K562 (cell line): ENCODE measurements around the gene TENM4. TPM values are rescaled to one million over a fixed set of nuclear protein-coding genes. Genes with fewer than 3 reads are reported as not detected.

Experiments used
- CBX1 ChIP-seq: sonication (generic); IDR thresholded peaks from 2 replicates; pipeline ENCODE4 v1.6.1; 2016; ENCODE audit warnings: antibody characterized with exemption, low read depth, mild to moderate bottlenecking
- GATAD2B ChIP-seq: fragments of 450-650 bp; IDR thresholded peaks from 2 replicates; pipeline ENCODE4 v1.6.1; 2017; ENCODE audit warnings: mild to moderate bottlenecking, borderline replicate concordance
- HDAC2 ChIP-seq: fragments of 450-650 bp; IDR thresholded peaks from 2 replicates; pipeline ENCODE4 v1.6.1; 2016; ENCODE audit warnings: mild to moderate bottlenecking
- HNRNPH1 ChIP-seq: fragments of 200-400 bp; formaldehyde crosslinking; optimal IDR thresholded peaks from 2 replicates; pipeline ENCODE3; 2017; ENCODE audit warnings: low read depth, mild to moderate bottlenecking, low read length, moderate library complexity
- MEIS2 ChIP-seq: fragments of 450-650 bp; IDR thresholded peaks from 2 replicates; pipeline ENCODE4 v1.6.1; 2014; ENCODE audit warnings: mild to moderate bottlenecking; ENCODE audit not compliant: partially characterized antibody
- NCOR1 ChIP-seq: fragments of 450-650 bp; IDR thresholded peaks from 2 replicates; pipeline ENCODE4 v1.6.1; 2016; ENCODE audit warnings: mild to moderate bottlenecking, moderate library complexity
- NFIC ChIP-seq: fragments of 450-650 bp; IDR thresholded peaks from 2 replicates; pipeline ENCODE4 v1.6.1; 2017; ENCODE audit warnings: mild to moderate bottlenecking, inconsistent platforms
- PRPF4 ChIP-seq: fragments of 200-400 bp; formaldehyde crosslinking; IDR thresholded peaks from one replicate; pipeline ENCODE4 v1.6.1; 2017; ENCODE audit warnings: low read length, low read depth, mild to moderate bottlenecking; ENCODE audit not compliant: insufficient read depth, poor library complexity, severe bottlenecking
- PTBP1 ChIP-seq: fragments of 200-400 bp; formaldehyde crosslinking; IDR thresholded peaks from 2 replicates; pipeline ENCODE4 v1.6.1; 2017; ENCODE audit warnings: low read depth, low read length
- PURB ChIP-seq: sonication (generic); formaldehyde crosslinking; IDR thresholded peaks from 2 replicates; pipeline ENCODE4 v1.9.0; 2021; ENCODE audit warnings: low read depth, mild to moderate bottlenecking, missing genetic modification reagents
- SMAD3 ChIP-seq: fragments of 450-650 bp; formaldehyde crosslinking; conservative IDR thresholded peaks from 2 replicates; pipeline ENCODE4 v1.4.0; 2020; ENCODE audit warnings: mild to moderate bottlenecking
- SMARCA4 ChIP-seq: fragments of 450-650 bp; IDR thresholded peaks from 2 replicates; pipeline ENCODE4 v1.6.1; 2016
- STAT6 ChIP-seq: sonication (generic); formaldehyde crosslinking; IDR thresholded peaks from 2 replicates; pipeline ENCODE4 v1.8.1; 2023; ENCODE audit warnings: mild to moderate bottlenecking, missing genetic modification reagents
- TBL1XR1 ChIP-seq, 2 experiments: IDR thresholded peaks; 2 replicates each; pipeline ENCODE4 v1.6.1; 2012; ENCODE audit warnings: improper control_type of control experiment in 2 of 2, low read length in 2 of 2, mild to moderate bottlenecking in 1 of 2
- ZBTB12 ChIP-seq: fragments of 250-450 bp; sonication (Bioruptor Pico); IDR thresholded peaks from 2 replicates; pipeline ENCODE4 v1.4.0; 2020
- ZBTB5 ChIP-seq: fragments of 450-650 bp; IDR thresholded peaks from 2 replicates; pipeline ENCODE4 v1.6.1; 2017; ENCODE audit warnings: antibody characterized with exemption
- ZNF224 ChIP-seq: sonication (generic); formaldehyde crosslinking; IDR thresholded peaks from 2 replicates; pipeline ENCODE4 v1.8.0; 2022; ENCODE audit warnings: mild to moderate bottlenecking, missing genetic modification reagents
- ZNF408 ChIP-seq: fragments of 250-450 bp; sonication (Bioruptor Pico); IDR thresholded peaks from 2 replicates; pipeline ENCODE4 v1.4.0; 2020; ENCODE audit warnings: low read depth, mild to moderate bottlenecking, moderate library complexity
- polyA plus RNA-seq, 8 experiments: library from polyadenylated mRNA; depleted of rRNA in 4 of 8; stranded (reverse) in 5 of 8; unstranded in 3 of 8; fragments of >200 nt; fragmentation: Nextera tagmentation in 2 of 8; fragmentation: Illumina TruSeq in 1 of 8; extraction: Ambion mirVana in 2 of 8; extraction: Trizol in 1 of 8; gene quantifications; 2 replicates each; pipeline versions ENCODE4 v1.2.1 to v1.2.3, GENCODE V29; 2011 to 2014; ENCODE audit warnings: inconsistent platforms in 1 of 8, missing spikeins in 1 of 8
- total RNA-seq, 7 experiments: library from RNA; depleted of rRNA in 6 of 7; stranded (reverse); fragments of >200 nt in 6 of 7; fragmentation: Illumina TruSeq in 2 of 7; extraction: Trizol in 2 of 7; gene quantifications; 2 replicates each; pipeline versions ENCODE4 v1.2.1 to v1.2.3, GENCODE V29; 2011 to 2021; ENCODE audit warnings: low replicate concordance in 1 of 7
- TF ChIP-seq, protein P1 (sequence below): fragments of 450-650 bp; formaldehyde crosslinking; IDR thresholded peaks from 2 replicates; pipeline ENCODE4 v1.4.0; 2020; ENCODE audit warnings: mild to moderate bottlenecking, mixed read lengths
- TF ChIP-seq, protein P2 (sequence below): fragments of 200-800 bp; sonication (Bioruptor generic); IDR thresholded peaks from 2 replicates; pipeline ENCODE4 v1.6.1; 2017; ENCODE audit warnings: missing genetic modification characterization, missing compliant biosample characterization

Gene TENM4
- total and polyA plus RNA-seq, 9 of the 15 experiments (the other 6 are each of a cell fraction or from before 2014, with no cell fraction given) = 0.16 TPM; not detected in 8

DNA sequence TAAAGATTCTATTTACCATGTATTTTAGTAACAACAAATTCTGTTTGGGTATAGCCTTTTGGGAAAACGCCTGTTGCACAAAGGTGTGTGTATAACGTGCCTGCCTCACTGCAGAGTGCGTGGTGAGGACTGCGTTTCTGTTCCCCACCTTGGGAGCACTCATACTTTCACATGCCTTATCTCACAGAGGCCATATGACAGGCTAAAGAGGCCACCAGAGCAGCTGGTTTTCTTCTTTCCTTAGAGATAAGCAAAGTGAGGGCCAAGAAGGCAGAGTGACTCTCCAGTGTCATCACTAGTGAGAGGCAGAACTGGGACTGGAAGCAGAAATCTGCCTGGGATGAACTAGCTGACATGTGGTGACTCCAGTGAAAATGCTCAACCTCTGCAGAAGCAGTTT lies 497.0 kb downstream of the TENM4 start (continued):
- no peak for TF ChIP-seq ZBTB5
- TF ChIP-seq STAT6 (CRISPR knock-in tag) = no peak
- no peak for TF ChIP-seq PRPF4
- no peak for TF ChIP-seq ZNF224
- TF ChIP-seq, protein P1, sequence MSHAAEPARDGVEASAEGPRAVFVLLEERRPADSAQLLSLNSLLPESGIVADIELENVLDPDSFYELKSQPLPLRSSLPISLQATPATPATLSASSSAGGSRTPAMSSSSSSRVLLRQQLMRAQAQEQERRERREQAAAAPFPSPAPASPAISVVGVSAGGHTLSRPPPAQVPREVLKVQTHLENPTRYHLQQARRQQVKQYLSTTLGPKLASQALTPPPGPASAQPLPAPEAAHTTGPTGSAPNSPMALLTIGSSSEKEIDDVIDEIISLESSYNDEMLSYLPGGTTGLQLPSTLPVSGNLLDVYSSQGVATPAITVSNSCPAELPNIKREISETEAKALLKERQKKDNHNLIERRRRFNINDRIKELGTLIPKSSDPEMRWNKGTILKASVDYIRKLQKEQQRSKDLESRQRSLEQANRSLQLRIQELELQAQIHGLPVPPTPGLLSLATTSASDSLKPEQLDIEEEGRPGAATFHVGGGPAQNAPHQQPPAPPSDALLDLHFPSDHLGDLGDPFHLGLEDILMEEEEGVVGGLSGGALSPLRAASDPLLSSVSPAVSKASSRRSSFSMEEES = no peak
- peak; percentile 74 for TF ChIP-seq NCOR1
- TF ChIP-seq MEIS2 = peak; percentile 42
- TF ChIP-seq NFIC = peak; percentile 52
- no peak for TF ChIP-seq ZBTB12
- TF ChIP-seq SMARCA4 = peak; percentile 77
- no peak for TF ChIP-seq TBL1XR1 (IDR thresholded peaks at IDR 0.05; ENCODE audit: low read length in 2 of 2)
- TF ChIP-seq PTBP1 = no peak
- TF ChIP-seq, protein P2, sequence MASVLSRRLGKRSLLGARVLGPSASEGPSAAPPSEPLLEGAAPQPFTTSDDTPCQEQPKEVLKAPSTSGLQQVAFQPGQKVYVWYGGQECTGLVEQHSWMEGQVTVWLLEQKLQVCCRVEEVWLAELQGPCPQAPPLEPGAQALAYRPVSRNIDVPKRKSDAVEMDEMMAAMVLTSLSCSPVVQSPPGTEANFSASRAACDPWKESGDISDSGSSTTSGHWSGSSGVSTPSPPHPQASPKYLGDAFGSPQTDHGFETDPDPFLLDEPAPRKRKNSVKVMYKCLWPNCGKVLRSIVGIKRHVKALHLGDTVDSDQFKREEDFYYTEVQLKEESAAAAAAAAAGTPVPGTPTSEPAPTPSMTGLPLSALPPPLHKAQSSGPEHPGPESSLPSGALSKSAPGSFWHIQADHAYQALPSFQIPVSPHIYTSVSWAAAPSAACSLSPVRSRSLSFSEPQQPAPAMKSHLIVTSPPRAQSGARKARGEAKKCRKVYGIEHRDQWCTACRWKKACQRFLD (CRISPR knock-in tag) = peak; percentile 58
- no peak for TF ChIP-seq HNRNPH1
- TF ChIP-seq PURB (CRISPR knock-in tag) = no peak
- TF ChIP-seq HDAC2 = no peak
- no peak for TF ChIP-seq CBX1
- TF ChIP-seq GATAD2B = no peak
- TF ChIP-seq SMAD3 (CRISPR knock-in tag) = peak; percentile 76; the same call in 1 of the 2 replicates
- no peak for TF ChIP-seq ZNF408
